GM19397 (cell line): ENCODE measurements around the gene UNCX.

Experiments
- ATAC-seq: cut with Tn5 transposase; IDR thresholded peaks from one replicate; pipeline ENCODE4 v1.9.1; 2021; ENCODE audit warnings: mild to moderate bottlenecking, moderate library complexity; ENCODE audit not compliant: unreplicated experiment

The UNCX gene

DNA sequence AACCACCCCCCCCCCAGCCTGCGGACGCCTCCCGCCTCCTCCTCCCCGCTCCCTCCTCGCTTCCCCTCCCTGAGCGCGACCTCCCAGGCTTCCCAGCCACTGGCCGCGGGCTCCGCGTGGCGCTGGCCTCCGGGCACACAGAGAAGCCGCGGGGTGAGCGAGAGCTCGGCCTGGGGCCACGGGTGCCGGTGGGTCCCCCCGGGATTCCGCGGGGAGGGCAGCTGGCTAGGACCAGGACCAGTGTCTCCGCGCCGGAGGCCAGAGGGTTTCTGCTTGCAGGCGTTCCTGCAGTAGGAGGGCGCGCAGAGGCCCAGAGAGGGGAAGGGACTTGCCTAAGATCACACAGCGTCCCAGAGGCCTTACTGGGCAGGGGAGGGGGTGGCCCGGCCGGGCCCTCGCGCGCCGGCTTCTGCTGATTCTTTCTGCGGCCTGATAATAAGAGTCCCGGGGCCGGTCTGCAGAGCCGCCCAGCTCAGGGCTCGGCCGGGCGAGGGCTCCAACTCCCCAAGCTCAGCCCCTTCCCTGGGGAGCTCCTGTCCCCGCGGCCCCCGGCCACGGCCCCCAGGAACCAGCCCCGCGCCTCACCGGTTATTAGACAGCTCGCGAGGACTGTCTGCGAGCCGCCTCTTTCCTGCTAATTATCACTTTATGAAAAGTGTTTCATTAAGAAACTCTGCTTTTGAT is 10.1 kb downstream of the UNCX start:
- no peak for ATAC-seq

- no peak for ATAC-seq
Measured at GRCh38 chr7:1243290-1243963, 10.8 kb downstream of the UNCX start.

- no peak for ATAC-seq
Measured at GRCh38 chr7:1243964-1244416, 11.3 kb downstream of the UNCX start.

DNA sequence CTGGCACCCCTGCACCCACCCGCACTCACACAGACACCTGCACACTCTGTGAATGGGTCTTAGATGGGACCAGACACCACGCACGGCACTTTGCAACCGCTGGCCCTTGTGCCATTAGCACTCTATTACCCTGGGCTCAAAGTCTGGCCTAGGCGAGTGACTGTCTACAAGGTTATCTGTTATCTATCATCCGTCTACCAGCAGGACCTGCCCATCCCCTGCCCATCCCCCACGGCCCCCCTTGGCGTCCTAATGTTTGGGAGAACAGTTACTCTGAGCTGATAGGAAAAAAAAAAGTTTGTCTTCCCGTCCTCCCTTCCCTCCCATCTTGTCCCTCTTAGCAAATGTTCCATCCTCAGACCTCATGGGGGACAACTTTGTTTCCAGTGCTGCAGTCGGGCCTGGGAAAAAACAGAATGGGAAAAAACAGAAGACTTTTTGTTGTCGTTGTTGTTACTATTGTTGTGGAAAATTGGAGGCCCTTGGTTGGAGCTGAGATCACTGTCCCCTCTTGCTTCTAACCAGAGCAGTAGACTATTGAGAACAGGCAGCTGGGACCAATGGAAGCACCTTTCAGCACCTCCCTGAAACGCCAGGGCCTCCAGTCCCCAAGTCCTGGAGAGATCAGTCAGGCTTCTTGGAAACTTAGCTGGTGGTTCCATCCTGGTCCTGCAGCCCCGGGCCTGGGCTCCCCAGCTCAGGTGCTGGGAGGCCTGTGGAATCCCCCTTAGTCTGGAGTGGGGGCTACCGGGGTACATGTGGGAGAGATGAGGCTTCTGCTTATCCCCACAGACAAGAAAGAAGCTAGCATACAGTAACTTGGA is 12.2 kb downstream of the UNCX start:
- ATAC-seq = no peak

- ATAC-seq = no peak
Measured at GRCh38 chr7:1245524-1246050, 12.9 kb downstream of the UNCX start.

GRCh38 chr7:1246160-1246870 is 13.6 kb downstream of the UNCX start:
- no peak for ATAC-seq

DNA sequence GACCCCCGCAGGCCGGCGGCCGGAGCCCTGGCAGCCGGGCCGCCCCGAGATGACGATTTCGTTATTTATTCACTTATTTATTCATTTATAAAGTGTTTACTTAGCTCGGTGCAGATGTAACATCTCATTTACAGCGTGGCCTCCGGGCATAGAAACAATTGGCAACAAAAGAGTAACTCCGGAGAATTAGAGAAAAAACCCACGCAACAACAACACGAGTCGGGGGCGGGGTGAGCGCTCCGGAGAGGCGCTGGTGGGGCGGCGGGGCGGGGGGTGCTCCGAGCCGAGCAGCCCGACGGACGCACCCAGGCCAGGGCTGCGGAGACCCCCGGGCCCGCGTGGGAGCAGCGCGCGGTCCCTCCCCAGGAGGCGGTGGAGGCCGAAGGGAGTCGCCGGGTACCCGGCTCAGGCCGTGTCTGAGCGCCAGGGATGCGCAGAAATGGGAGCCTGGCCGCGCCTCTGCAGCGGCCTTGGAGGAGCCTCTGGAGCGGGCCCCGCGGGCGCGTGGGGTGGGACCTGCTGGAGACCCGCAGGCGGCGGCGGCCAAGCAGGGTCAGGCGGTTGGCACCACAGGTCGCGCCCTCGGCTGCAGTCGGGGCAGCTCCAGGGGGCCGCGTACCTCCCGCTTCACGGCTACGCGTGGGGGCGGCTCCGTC is 14.3 kb downstream of the UNCX start:
- no peak for ATAC-seq

DNA sequence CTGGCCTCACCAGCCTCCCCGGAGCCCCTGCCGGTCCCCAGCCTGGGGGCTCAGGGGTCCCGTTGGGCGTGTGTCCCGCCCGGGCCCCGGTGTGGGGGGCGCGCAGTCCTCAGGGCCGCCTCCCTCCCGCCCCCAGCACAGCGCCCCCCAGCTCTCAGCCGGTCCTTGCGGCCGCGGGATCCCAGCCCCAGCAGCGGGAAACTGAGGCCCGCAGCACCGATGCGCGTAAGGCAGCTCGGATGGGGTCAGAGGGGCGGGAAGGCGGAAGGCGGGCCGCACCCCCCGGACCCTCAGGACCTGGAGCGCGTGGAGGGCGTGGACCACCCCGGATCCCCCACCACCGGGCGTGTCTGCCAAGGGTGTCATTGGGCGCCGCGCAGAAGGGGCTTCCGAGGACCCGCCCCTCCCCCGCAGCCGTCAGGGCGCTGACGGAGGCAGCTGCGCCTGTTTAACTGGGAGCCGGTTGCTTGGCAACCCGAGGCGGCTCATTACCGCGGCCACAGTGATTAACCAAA is 14.9 kb downstream of the UNCX start:
- no peak for ATAC-seq

DNA sequence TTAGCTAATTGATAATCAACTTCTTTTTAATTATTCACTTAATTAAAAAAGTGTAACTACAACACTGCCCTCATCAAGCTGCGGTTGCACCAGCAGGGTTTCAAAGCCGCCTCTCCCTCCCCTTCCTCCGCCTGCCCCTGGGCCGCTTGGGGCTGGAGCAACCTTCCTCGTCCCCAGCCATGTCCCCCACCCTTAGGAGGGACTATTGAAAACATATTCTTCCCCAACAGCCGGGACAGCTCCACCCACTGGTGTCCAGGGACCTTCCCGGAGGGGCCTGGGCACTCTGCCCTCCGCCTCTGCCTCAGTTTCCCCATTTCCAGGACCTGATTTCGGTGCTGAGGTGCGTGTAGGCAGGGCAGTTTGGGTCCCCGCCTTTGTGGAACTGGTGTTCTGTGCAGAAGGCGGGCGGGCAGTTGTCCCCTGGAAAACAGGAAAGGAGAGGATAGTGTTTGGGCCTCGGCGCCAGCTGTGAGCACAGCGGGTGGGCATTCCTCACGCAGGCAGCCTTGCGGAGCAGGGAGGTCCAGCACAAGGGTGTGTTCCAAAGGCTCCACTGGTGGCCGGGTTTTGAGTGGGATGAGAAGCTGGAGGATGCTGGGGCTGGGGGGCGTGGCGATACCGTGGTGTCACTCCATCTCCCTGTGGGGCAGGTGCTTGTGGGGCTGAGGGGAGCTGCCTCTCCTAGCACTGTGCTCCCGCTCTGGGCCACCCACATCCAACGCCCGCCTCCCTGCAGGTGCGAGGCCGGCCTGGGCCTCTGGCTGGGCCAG is 15.7 kb downstream of the UNCX start:
- no peak for ATAC-seq

GRCh38 chr7:1248916-1249581 is 16.4 kb downstream of the UNCX start:
- no peak for ATAC-seq

DNA sequence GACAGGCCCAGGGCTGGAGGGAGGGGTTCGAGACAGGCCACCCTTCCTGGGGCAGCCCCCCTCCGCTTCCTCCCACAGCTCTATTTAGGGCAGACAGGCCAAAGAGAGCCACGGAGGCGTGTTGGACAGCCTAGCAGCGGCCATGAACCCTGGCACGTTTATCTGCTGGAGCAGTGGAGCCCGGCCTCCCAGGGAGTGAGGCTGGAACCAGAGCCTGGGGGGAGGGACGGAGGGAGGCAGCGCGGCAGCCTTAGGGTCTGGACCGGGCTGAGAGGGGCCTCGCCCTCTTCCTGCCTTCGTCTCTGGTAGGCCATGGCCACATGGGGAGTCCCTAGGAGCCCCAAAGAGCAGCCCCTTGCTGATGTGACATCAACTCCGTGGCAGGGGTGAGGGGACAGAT is 17.1 kb downstream of the UNCX start:
- ATAC-seq = no peak

DNA sequence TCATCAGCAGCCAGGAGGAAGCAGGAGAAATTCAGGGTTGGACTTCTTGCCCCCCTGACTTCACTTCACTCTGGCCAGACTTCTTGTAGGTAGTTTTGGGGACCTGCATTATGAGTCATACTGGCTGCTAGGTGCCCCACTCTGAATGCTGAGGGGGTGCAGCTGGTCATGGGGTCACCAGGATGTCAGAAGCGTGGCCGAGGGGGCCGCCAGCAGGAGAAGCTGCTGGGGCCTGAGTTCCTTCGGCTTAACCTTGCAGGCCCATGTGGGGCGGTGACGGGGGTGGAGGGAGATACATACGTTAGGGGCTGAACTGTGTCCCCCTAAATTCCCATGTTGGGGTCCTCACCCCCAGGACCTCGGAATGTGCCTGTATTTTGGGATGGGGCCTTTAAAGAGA is 18.2 kb downstream of the UNCX start:
- no peak for ATAC-seq

DNA sequence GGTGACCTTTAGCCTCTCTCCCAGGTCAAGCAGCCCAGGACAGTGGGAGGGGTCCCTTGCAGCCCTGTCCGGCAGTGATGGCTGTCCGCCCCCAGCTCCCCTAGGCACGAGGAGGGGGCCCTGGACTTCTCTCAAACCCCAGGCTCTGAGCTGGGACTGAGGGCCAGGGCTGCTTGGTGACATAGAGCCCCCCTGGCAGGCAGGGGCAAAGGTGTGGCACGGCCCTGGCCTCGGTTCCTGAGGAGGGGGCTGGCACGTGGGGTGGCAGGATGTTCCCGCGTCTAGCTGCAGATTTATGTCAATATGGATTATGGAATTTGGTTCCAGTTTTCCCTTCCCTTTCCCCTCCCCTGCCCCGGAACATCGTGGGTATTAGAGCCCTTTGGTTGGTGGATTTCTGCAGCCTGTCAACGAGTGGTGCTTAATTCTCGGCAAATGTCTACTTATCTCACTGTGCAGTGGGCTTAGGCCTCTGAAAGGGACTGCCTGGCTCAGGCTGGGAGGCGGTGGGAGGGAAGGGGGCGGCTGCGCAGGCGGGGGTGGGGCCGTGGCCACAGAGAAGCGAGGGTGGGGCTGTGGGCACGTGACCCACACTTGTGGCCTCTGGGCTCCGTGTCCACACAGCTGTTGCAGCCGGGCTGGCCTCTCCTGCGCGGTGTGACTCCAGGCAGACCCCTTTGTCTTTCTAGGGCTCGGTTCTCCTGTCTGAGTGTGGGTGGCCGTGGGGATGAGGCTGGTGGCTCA is 19.3 kb downstream of the UNCX start:
- no peak for ATAC-seq

DNA sequence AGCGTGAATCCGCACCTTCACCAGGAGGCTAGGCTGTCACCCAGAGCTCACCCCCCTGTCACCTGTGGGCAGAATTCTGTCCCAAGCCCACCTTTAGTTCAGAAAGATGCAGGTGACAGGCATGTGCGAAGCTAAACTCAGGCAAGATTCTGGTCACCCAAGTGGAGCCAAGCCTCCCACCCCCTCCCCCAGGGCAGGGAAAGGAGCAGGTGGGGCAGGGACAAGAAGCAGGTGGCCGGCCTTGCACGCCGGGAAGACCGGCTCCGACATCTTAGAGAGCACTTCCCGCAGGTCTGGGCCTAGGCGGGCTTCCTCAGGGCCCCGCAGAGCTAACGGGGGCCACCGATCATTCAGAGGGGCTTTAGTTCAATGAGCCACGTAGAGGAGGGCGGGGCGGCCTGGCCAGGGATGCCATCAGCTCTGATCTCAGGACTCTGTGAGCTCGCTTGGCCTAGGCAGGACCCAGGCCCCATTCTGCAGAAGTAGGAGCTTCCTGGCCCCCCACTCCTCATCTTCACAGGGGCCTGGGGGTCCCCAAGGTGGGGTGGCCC is 19.9 kb downstream of the UNCX start:
- ATAC-seq = no peak

DNA sequence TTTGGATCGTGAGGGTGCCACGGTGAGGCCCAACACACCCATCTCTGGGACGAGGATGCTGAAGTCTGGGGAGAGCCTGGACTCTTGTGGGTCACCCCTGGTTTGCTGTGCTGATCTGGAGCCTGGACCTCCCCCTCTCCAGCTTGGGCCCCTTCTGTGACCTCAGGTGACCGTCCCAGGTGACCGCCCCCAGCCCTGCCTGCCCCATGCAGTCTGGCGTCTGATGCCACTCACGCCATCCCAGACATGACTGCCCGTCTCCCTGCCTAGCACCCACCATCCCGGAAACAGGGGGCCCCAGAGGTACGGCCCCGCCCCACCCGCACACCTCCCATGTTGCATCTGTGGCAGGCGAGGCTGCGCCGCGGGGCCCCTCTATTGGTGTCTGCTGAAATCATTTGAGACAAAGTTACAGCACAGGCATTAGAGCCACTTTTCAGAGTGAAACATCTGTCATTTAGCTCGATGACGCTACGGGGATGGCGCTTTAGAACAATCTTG is 21.1 kb downstream of the UNCX start:
- ATAC-seq = no peak

GRCh38 chr7:1254281-1255079 is 21.8 kb downstream of the UNCX start:
- ATAC-seq = no peak
